ENCODE data around the gene CCDC71.

The CCDC71 gene

GRCh38 chr3:49198161-49198560 is 32.0 kb upstream of the CCDC71 start:
- in situ Hi-C loops (cut with MboI; ENCODE audit: low sequenced_read_pairs, unreplicated experiment): no loop called here
- no peak for TF ChIP-seq CTCF (IDR thresholded peaks at IDR 0.05; ENCODE audit: borderline replicate concordance, control extremely low read depth, extremely low read depth, insufficient read depth, missing control alignments)
- DNase-seq (ENCODE audit: low spot score): no peak

- no peak for DNase-seq (ENCODE audit: low spot score)
- no peak for TF ChIP-seq CTCF (IDR thresholded peaks at IDR 0.05; ENCODE audit: borderline replicate concordance, control extremely low read depth, extremely low read depth, insufficient read depth, missing control alignments)
- in situ Hi-C loops (cut with MboI; ENCODE audit: low sequenced_read_pairs, unreplicated experiment): no loop called here
These were observed 25.6 kb upstream of the CCDC71 start for GRCh38 chr3:49191741-49192140.

GRCh38 chr3:49183873-49184272 is 17.7 kb upstream of the CCDC71 start:
- no peak for TF ChIP-seq CTCF (IDR thresholded peaks at IDR 0.05; ENCODE audit: borderline replicate concordance, control extremely low read depth, extremely low read depth, insufficient read depth, missing control alignments)
- DNase-seq (ENCODE audit: low spot score): no peak
- in situ Hi-C loops (cut with MboI; ENCODE audit: low sequenced_read_pairs, unreplicated experiment): no loop called here

GRCh38 chr3:49182682-49183081 is 16.6 kb upstream of the CCDC71 start:
- TF ChIP-seq CTCF (IDR thresholded peaks at IDR 0.05; ENCODE audit: borderline replicate concordance, control extremely low read depth, extremely low read depth, insufficient read depth, missing control alignments): no peak
- in situ Hi-C loops (cut with MboI; ENCODE audit: low sequenced_read_pairs, unreplicated experiment): no loop called here
- DNase-seq (ENCODE audit: low spot score): no peak

GRCh38 chr3:49181351-49181750 is 15.2 kb upstream of the CCDC71 start:
- no peak for DNase-seq (ENCODE audit: low spot score)
- in situ Hi-C loops (cut with MboI; ENCODE audit: low sequenced_read_pairs, unreplicated experiment): no loop called here

GRCh38 chr3:49180116-49180515 is 14.0 kb upstream of the CCDC71 start:
- TF ChIP-seq CTCF (IDR thresholded peaks at IDR 0.05; ENCODE audit: borderline replicate concordance, control extremely low read depth, extremely low read depth, insufficient read depth, missing control alignments): no peak
- DNase-seq (ENCODE audit: low spot score): no peak
- in situ Hi-C loops (cut with MboI; ENCODE audit: low sequenced_read_pairs, unreplicated experiment): no loop called here

More at GRCh38 chr3:49181351-49181750, 15.2 kb upstream of the CCDC71 start:
- TF ChIP-seq CTCF (IDR thresholded peaks at IDR 0.05; ENCODE audit: borderline replicate concordance, control extremely low read depth, extremely low read depth, insufficient read depth, missing control alignments): no peak

- no peak for TF ChIP-seq CTCF (IDR thresholded peaks at IDR 0.05; ENCODE audit: borderline replicate concordance, control extremely low read depth, extremely low read depth, insufficient read depth, missing control alignments)
- in situ Hi-C loops (cut with MboI; ENCODE audit: low sequenced_read_pairs, unreplicated experiment): no loop called here
- no peak for DNase-seq (ENCODE audit: low spot score)
These were observed 10.9 kb upstream of the CCDC71 start for GRCh38 chr3:49177073-49177472.
